GM21515 (cell line): ENCODE results near the gene CYLD.
A peak's percentile ranks its signal among the peaks of the same experiment; 100 is the strongest.

Experiments used
- ATAC-seq: cut with Tn5 transposase; IDR thresholded peaks from one replicate; pipeline ENCODE4 v1.9.1; 2021; ENCODE audit not compliant: unreplicated experiment

CYLD gene

GRCh38 chr16:50737420-50737959 is 4.4 kb upstream of the CYLD start:
- ATAC-seq = no peak

- no peak for ATAC-seq
Observed at GRCh38 chr16:50739031-50739430, 2.9 kb upstream of the CYLD start.

- ATAC-seq = no peak
Observed at GRCh38 chr16:50740736-50741135, 1.1 kb upstream of the CYLD start.

- ATAC-seq = peak; percentile 7
Observed at GRCh38 chr16:50741225-50741780, 583 bp upstream of the CYLD start.

- no peak for ATAC-seq
Observed at GRCh38 chr16:50742576-50743200, 802 bp downstream of the CYLD start.

GRCh38 chr16:50743581-50744225 is 1.8 kb downstream of the CYLD start:
- ATAC-seq = no peak

- ATAC-seq = no peak
Observed at GRCh38 chr16:50744881-50745280, 3.0 kb downstream of the CYLD start.

- ATAC-seq = no peak
Observed at GRCh38 chr16:50745940-50746339, 4.1 kb downstream of the CYLD start.

- ATAC-seq = no peak
Observed at GRCh38 chr16:50747207-50747956, 5.5 kb downstream of the CYLD start.

- ATAC-seq = no peak
Observed at GRCh38 chr16:50751528-50751927, 9.6 kb downstream of the CYLD start.

- ATAC-seq = no peak
Observed at GRCh38 chr16:50752471-50753235, 10.8 kb downstream of the CYLD start.

GRCh38 chr16:50756473-50756872 is 14.6 kb downstream of the CYLD start:
- ATAC-seq = no peak

GRCh38 chr16:50761267-50761666 is 19.4 kb downstream of the CYLD start:
- no peak for ATAC-seq

GRCh38 chr16:50762241-50762640 is 20.4 kb downstream of the CYLD start:
- no peak for ATAC-seq

GRCh38 chr16:50763211-50763610 is 21.3 kb downstream of the CYLD start:
- no peak for ATAC-seq

- ATAC-seq = no peak
Observed at GRCh38 chr16:50765260-50765659, 23.4 kb downstream of the CYLD start.

- no peak for ATAC-seq
Observed at GRCh38 chr16:50765861-50766260, 24.0 kb downstream of the CYLD start.

GRCh38 chr16:50767197-50767596 is 25.3 kb downstream of the CYLD start:
- no peak for ATAC-seq

GRCh38 chr16:50771366-50771765 is 29.5 kb downstream of the CYLD start:
- ATAC-seq = no peak

- no peak for ATAC-seq
Observed at GRCh38 chr16:50774405-50774804, 32.5 kb downstream of the CYLD start.

- no peak for ATAC-seq
Observed at GRCh38 chr16:50774960-50775359, 33.1 kb downstream of the CYLD start.
